ENCODE results near the gene RPS14. TPM values are rescaled to one million over a fixed set of nuclear protein-coding genes. Genes with fewer than 3 reads are reported as not detected.
A peak's percentile ranks its signal among the peaks of the same experiment; 100 is the strongest.

RPS14 gene
- 3,121 TPM for total RNA-seq
- 1,000 to 10,000 TPM; 4,928 to 8,871 (median 7,502) TPM for polyA plus RNA-seq

DNA sequence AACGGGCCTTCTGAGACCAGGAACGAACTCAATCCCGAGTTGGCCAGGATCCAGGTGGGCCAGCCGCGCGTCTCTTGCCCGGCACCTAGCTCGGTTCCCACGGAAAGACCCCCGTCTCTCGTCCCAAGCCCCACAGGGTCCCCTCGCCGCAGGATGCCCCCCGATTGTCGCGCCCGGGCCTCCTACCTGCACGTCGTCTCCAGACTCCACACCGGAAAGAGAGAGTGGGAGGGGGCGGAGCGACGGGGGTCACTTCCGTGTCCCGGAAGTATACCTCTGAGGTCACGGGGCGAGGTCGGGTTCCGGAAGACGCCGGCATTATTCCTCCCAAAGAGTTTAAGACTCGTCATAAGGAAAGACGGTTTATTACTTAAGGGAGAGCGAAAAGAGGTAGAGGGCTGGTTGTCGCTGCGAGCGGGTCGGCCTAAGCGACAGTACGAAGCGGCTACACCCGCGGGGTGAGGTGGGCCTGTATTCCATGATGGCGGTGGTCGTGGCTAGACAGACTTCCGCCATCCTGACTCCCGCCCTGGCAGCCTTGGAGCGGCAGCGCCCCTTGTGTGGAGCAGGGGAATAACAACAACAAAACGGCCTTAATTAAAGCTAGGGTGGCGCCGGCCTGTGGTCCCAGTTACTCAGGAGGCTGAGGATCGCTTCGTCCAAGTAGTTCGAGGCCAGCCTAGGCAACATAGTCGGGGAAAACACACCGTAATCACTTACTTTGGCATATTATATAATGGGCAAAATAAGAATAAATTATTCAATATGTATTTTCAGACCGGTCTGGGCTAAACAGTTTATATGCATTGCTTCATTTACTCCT lies at the start of gene RPS14:
TSS of gene RPS14 (minus strand) at position 223 of the 823 bp plus-strand sequence. CDS start 2,006 bp downstream, outside the sequence.
- DNase-seq: peak; percentile 93 to 98 (median 97)
- peak; percentile 91 to 92 for ATAC-seq (ENCODE audit: low read depth in 2 of 2)
- no peaks in the 10 kb centered on the region for H3K9me3 ChIP-seq (ENCODE audit: control insufficient read depth in 2 of 2, low read length in 2 of 2)
- Mint-ChIP-seq H3K27me3 (peaks cover 9% of the 10 kb centered on the region), H3K4me1 (peaks cover 0 to 46% (median 32%) of the 10 kb centered on the region in 4 donors), H3K36me3 (peaks cover 32% of the 10 kb centered on the region), H3K9me3 (peaks cover 0 to 1% (median 0%) of the 10 kb centered on the region in 7 donors), H3K27ac (peak within 1 kb of the TSS; percentile 99 to 100 (median 100)), H3K4me3 (peak within 1 kb of the TSS; percentile 94 to 99 (median 98))
- H3K4me1 ChIP-seq (ENCODE audit: control insufficient read depth, insufficient read depth, low read length, poor library complexity, severe bottlenecking): peaks cover 24% of the 10 kb centered on the region
- peak within 1 kb of the TSS; percentile 98 for H3K27ac ChIP-seq (ENCODE audit: insufficient read depth, low read length, poor library complexity, severe bottlenecking)
- H3K4me3 ChIP-seq (ENCODE audit: low read depth, low read length): peak within 1 kb of the TSS; percentile 87
- H3K36me3 ChIP-seq (ENCODE audit: control insufficient read depth, insufficient read depth, low read length): peaks cover 29% of the 10 kb centered on the region
- H3K27me3 ChIP-seq (ENCODE audit: control insufficient read depth, insufficient read depth, low read length): no peaks in the 10 kb centered on the region

DNA sequence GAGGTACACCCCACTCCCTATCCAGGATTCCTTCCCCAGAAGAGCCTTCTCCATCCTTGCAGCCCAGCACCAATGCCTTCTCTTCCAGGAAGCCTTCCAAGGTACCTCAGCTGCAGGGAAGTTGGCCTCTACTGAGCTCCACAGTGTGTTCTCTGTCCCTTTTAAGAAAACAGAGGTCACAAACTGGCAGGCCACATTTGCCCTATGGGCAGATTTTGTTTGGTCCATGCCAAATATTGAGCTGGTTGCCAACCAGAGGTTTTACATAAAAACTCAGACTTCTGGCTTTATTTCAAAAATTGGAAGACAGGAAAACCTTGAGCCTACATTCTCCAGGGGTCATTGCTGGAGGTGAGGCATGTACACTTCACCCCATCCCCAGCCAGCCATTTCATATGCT lies 49.4 kb upstream of the RPS14 start:
- Histone ChIP-seq H3K27ac (ENCODE audit: insufficient read depth, low read length, poor library complexity, severe bottlenecking) (no peak overlapping the region), H3K4me3 (ENCODE audit: low read depth, low read length) (no peak overlapping the region), H3K36me3 (ENCODE audit: control insufficient read depth, insufficient read depth, low read length) (no peaks in the 10 kb centered on the region), H3K9me3 (ENCODE audit: control insufficient read depth in 2 of 2, low read length in 2 of 2) (no peaks in the 10 kb centered on the region), H3K4me1 (ENCODE audit: control insufficient read depth, insufficient read depth, low read length, poor library complexity, severe bottlenecking) (no peaks in the 10 kb centered on the region), H3K27me3 (ENCODE audit: control insufficient read depth, insufficient read depth, low read length) (no peaks in the 10 kb centered on the region)
- Mint-ChIP-seq H3K36me3 (no peaks in the 10 kb centered on the region), H3K4me3 (peak overlapping the region in 1 of 4 donors; percentile 70), H3K27me3 (peaks cover 4% of the 10 kb centered on the region), H3K9me3 (peaks cover 0 to 2% (median 0%) of the 10 kb centered on the region in 7 donors), H3K27ac (no peak overlapping the region), H3K4me1 (no peaks in the 10 kb centered on the region)
- DNase-seq (no peak), ATAC-seq (ENCODE audit: low read depth in 2 of 2) (no peak)

DNA sequence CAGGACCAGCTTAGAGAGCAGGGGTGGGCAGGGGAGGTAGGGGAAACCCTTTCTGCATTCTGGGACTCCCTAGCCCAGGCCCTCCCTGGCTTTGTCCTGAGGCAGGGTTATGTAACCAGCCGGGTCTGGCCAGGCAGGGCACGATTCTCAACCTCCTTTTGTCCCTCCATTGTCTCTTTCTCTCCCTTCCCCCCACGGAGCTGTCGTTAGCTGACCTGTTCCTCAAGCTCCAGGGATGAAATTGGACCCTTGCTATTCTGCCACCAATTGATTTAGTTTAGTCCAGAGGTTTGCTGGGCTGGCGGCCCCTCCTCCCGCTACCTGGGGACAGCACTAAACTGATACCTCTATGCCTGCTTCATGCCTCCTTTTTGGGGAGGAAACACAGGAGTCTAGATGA lies 49.0 kb upstream of the RPS14 start:
- Mint-ChIP-seq H3K4me1 (no peaks in the 10 kb centered on the region), H3K27ac (no peak overlapping the region), H3K9me3 (peaks cover 0 to 2% (median 0%) of the 10 kb centered on the region in 7 donors), H3K36me3 (no peaks in the 10 kb centered on the region), H3K4me3 (no peak overlapping the region), H3K27me3 (peaks cover 4% of the 10 kb centered on the region)
- no peak for DNase-seq
- Histone ChIP-seq H3K9me3 (ENCODE audit: control insufficient read depth in 2 of 2, low read length in 2 of 2) (no peaks in the 10 kb centered on the region), H3K27me3 (ENCODE audit: control insufficient read depth, insufficient read depth, low read length) (no peaks in the 10 kb centered on the region), H3K36me3 (ENCODE audit: control insufficient read depth, insufficient read depth, low read length) (no peaks in the 10 kb centered on the region), H3K4me3 (ENCODE audit: low read depth, low read length) (no peak overlapping the region), H3K27ac (ENCODE audit: insufficient read depth, low read length, poor library complexity, severe bottlenecking) (no peak overlapping the region), H3K4me1 (ENCODE audit: control insufficient read depth, insufficient read depth, low read length, poor library complexity, severe bottlenecking) (no peaks in the 10 kb centered on the region)
- no peak for ATAC-seq (ENCODE audit: low read depth in 2 of 2)

DNA sequence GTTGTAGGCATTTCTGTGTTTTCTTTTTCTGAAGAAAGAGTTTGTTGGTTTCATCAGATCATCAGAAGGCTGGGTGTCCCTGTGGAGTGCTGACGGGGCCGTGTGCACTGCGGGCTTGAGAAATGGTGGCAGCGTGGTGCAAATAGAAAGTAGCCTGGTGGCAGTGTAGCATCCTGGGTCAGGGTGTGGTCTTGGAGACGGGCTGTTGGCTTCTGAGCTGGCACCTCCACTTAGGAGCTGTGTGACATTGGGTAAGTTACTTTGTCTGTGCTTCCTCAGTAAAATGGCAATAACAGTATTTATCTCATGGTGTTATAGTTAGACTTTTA lies 48.4 kb upstream of the RPS14 start:
- H3K9me3 Mint-ChIP-seq: peaks cover 0 to 2% (median 0%) of the 10 kb centered on the region in 7 donors
- no peaks in the 10 kb centered on the region for H3K36me3 ChIP-seq (ENCODE audit: control insufficient read depth, insufficient read depth, low read length)
- H3K27ac ChIP-seq (ENCODE audit: insufficient read depth, low read length, poor library complexity, severe bottlenecking): no peak overlapping the region
- no peak overlapping the region for H3K27ac Mint-ChIP-seq
- H3K4me1 Mint-ChIP-seq: no peaks in the 10 kb centered on the region
- H3K9me3 ChIP-seq (ENCODE audit: control insufficient read depth in 2 of 2, low read length in 2 of 2): no peaks in the 10 kb centered on the region
- H3K27me3 Mint-ChIP-seq: peaks cover 4% of the 10 kb centered on the region
- H3K36me3 Mint-ChIP-seq: no peaks in the 10 kb centered on the region
- ATAC-seq (ENCODE audit: low read depth in 2 of 2): no peak
- no peaks in the 10 kb centered on the region for H3K27me3 ChIP-seq (ENCODE audit: control insufficient read depth, insufficient read depth, low read length)
- no peak overlapping the region for H3K4me3 Mint-ChIP-seq
- no peak for DNase-seq
- no peak overlapping the region for H3K4me3 ChIP-seq (ENCODE audit: low read depth, low read length)
- H3K4me1 ChIP-seq (ENCODE audit: control insufficient read depth, insufficient read depth, low read length, poor library complexity, severe bottlenecking): no peaks in the 10 kb centered on the region

DNA sequence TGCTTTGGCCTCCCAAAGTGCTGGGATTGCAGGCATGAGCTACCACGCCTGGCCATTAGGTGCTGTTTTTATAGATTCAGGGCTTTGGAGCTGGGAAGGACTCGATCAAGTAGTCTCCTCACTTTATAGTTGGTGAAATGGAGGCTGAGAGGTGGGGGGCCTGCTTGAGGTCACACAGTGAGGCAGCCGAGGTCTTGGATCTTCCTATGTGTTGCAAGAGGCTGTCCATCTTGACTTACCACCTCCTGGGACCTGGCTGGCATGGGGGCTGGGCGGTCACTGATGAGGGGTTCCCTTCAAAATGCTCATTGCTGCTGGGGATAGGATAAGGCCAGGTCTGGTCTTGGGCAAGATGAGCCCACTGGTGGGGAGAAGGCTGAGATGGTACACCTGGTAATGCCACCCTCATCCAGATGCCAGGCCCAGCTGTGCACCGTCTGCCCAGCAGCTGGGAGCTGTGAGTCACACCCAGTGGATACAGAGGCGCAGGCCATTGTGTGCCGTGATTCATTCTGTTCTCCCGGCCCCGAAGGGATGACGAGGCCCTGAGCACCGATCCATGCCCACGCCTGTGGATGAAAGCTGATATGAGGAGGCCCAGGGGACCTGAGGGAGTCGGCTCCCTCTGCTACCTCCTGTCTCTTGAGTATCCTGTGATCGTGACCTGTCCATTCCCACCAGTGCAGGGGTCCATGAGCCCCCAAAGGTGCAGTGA lies 47.9 kb upstream of the RPS14 start:
- Histone ChIP-seq H3K27me3 (ENCODE audit: control insufficient read depth, insufficient read depth, low read length) (no peaks in the 10 kb centered on the region), H3K27ac (ENCODE audit: insufficient read depth, low read length, poor library complexity, severe bottlenecking) (no peak overlapping the region), H3K36me3 (ENCODE audit: control insufficient read depth, insufficient read depth, low read length) (no peaks in the 10 kb centered on the region), H3K9me3 (ENCODE audit: control insufficient read depth in 2 of 2, low read length in 2 of 2) (no peaks in the 10 kb centered on the region), H3K4me1 (ENCODE audit: control insufficient read depth, insufficient read depth, low read length, poor library complexity, severe bottlenecking) (no peaks in the 10 kb centered on the region), H3K4me3 (ENCODE audit: low read depth, low read length) (no peak overlapping the region)
- no peaks in the 10 kb centered on the region for H3K4me1 Mint-ChIP-seq
- no peak overlapping the region for H3K4me3 Mint-ChIP-seq
- no peak for ATAC-seq (ENCODE audit: low read depth in 2 of 2)
- no peak overlapping the region for H3K27ac Mint-ChIP-seq
- peaks cover 0 to 2% (median 0%) of the 10 kb centered on the region in 7 donors for H3K9me3 Mint-ChIP-seq
- no peaks in the 10 kb centered on the region for H3K36me3 Mint-ChIP-seq
- peaks cover 4% of the 10 kb centered on the region for H3K27me3 Mint-ChIP-seq
- no peak for DNase-seq

DNA sequence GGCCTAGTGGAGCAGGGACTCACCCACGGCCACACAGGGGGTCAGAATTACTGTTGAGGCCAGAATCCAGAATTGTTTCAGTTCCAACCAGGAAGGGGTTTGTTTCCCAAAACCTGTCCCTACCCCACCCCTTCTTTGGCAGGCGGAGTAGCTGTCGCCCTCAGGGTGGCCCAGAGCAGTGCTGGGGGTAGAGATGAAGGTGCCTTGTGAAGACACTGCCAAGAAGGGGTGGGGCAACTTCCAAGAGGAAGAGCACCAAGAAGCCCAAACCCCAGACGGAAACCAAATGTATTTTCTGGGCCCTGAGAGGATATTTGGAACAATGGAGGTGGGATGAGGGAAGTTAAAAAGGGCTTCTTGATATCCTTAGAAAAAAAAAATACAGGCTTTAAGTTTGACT lies 47.0 kb upstream of the RPS14 start:
- Histone ChIP-seq H3K9me3 (ENCODE audit: control insufficient read depth in 2 of 2, low read length in 2 of 2) (no peaks in the 10 kb centered on the region), H3K27ac (ENCODE audit: insufficient read depth, low read length, poor library complexity, severe bottlenecking) (no peak overlapping the region), H3K4me3 (ENCODE audit: low read depth, low read length) (no peak overlapping the region), H3K4me1 (ENCODE audit: control insufficient read depth, insufficient read depth, low read length, poor library complexity, severe bottlenecking) (no peaks in the 10 kb centered on the region), H3K27me3 (ENCODE audit: control insufficient read depth, insufficient read depth, low read length) (no peaks in the 10 kb centered on the region), H3K36me3 (ENCODE audit: control insufficient read depth, insufficient read depth, low read length) (no peaks in the 10 kb centered on the region)
- no peak for ATAC-seq (ENCODE audit: low read depth in 2 of 2)
- H3K9me3 Mint-ChIP-seq: peaks cover 0 to 2% (median 0%) of the 10 kb centered on the region in 7 donors
- H3K4me3 Mint-ChIP-seq: no peak overlapping the region
- no peaks in the 10 kb centered on the region for H3K36me3 Mint-ChIP-seq
- no peak overlapping the region for H3K27ac Mint-ChIP-seq
- no peak for DNase-seq
- no peaks in the 10 kb centered on the region for H3K4me1 Mint-ChIP-seq
- H3K27me3 Mint-ChIP-seq: peaks cover 12% of the 10 kb centered on the region

DNA sequence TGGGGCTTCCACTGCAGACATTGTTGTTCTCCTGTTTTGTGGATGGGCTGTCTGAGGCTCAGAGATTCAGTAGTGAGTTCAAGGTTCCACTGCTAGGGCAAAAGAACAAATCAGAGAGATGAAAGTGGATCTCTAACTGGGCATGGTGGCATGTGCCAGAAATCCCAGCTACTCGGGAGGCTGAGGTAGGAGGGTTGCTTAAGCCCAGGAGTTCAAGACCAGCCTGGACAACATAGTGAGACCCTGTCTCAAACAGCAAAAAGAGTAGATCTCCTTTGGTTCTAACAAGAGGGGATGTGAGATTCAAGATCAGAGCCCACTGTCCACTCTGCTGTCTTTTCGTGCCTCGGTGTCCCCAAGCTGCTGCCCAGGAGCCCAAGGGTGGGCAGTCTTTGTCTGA lies 46.6 kb upstream of the RPS14 start:
- ATAC-seq (ENCODE audit: low read depth in 2 of 2): no peak
- H3K27ac Mint-ChIP-seq: no peak overlapping the region

More for the DNA sequence above, 46.6 kb upstream of the RPS14 start:
- no peaks in the 10 kb centered on the region for H3K36me3 Mint-ChIP-seq
- no peaks in the 10 kb centered on the region for H3K4me1 ChIP-seq (ENCODE audit: control insufficient read depth, insufficient read depth, low read length, poor library complexity, severe bottlenecking)
- H3K36me3 ChIP-seq (ENCODE audit: control insufficient read depth, insufficient read depth, low read length): no peaks in the 10 kb centered on the region
- no peaks in the 10 kb centered on the region for H3K9me3 ChIP-seq (ENCODE audit: control insufficient read depth in 2 of 2, low read length in 2 of 2)
- peaks cover 0 to 2% (median 0%) of the 10 kb centered on the region in 7 donors for H3K9me3 Mint-ChIP-seq
- H3K27me3 Mint-ChIP-seq: peaks cover 16% of the 10 kb centered on the region
- no peak overlapping the region for H3K27ac ChIP-seq (ENCODE audit: insufficient read depth, low read length, poor library complexity, severe bottlenecking)
- H3K4me1 Mint-ChIP-seq: no peaks in the 10 kb centered on the region
- H3K4me3 Mint-ChIP-seq: no peak overlapping the region
- H3K27me3 ChIP-seq (ENCODE audit: control insufficient read depth, insufficient read depth, low read length): no peaks in the 10 kb centered on the region
- no peak for DNase-seq
- no peak overlapping the region for H3K4me3 ChIP-seq (ENCODE audit: low read depth, low read length)

Data from CD4-positive, CD25-positive, alpha-beta regulatory T cell (primary cell).